ENCODE measurements around the gene GAB2. TPM values are rescaled to one million over a fixed set of nuclear protein-coding genes. Genes with fewer than 3 reads are reported as not detected.
A peak's percentile ranks its signal among the peaks of the same experiment; 100 is the strongest.

GAB2 gene
- polyA plus RNA-seq, 1 experiment, result 8.7 TPM

GRCh38 chr11:78188286-78189173, 229.1 kb downstream of the GAB2 start, which contains the start of the genes KCTD21 and USP35:
Gene KCTD21 (minus strand): TSS chr11:78188626. CDS start chr11:78174554, 14,072 bp downstream.
Gene USP35 (plus strand): TSS chr11:78188919. CDS start chr11:78196246, 7,327 bp downstream.
- peak; percentile 91 for DNase-seq (ENCODE audit: low read depth, low spot score)
- TF ChIP-seq CTCF (IDR thresholded peaks at IDR 0.05; ENCODE audit: low read depth, low read length), result no peak
- peak within 1 kb of the TSS; percentile 82 for H3K4me3 ChIP-seq (ENCODE audit: low read depth, low read length)
- no peaks in the 10 kb centered on the region for H3K27me3 ChIP-seq (ENCODE audit: control insufficient read depth, insufficient read depth, low read length)
- CTCF ChIA-PET, result interaction anchor here (0.6 to 1.9 kb wide), 2 partner anchors 40 to 376 kb away, joined by 4 to 5 read pairs; no protein-coding TSS in a partner anchor
- peak within 1 kb of the TSS; percentile 22 for H3K27ac ChIP-seq (ENCODE audit: low read depth, low read length)
- POLR2A ChIA-PET, result interaction anchor here (0.6 to 1.8 kb wide), 13 partner anchors 14 to 375 kb away, joined by 3 to 9 read pairs (median 4); partner anchors contain the start of genes ALG8, GAB2, INTS4 and RSF1
- H3K9me3 ChIP-seq (ENCODE audit: control insufficient read depth, insufficient read depth, low read length), result no peaks in the 10 kb centered on the region

- TF ChIP-seq CTCF (IDR thresholded peaks at IDR 0.05; ENCODE audit: low read depth, low read length), result no peak
- Histone ChIP-seq H3K9me3 (ENCODE audit: control insufficient read depth, insufficient read depth, low read length) (no peaks in the 10 kb centered on the region), H3K4me3 (ENCODE audit: low read depth, low read length) (peak overlapping the region; percentile 82), H3K27me3 (ENCODE audit: control insufficient read depth, insufficient read depth, low read length) (no peaks in the 10 kb centered on the region), H3K27ac (ENCODE audit: low read depth, low read length) (peak overlapping the region; percentile 21)
- ChIA-PET CTCF (interaction anchor here (0.6 to 1.9 kb wide), 2 partner anchors 39 to 377 kb away, joined by 4 to 5 read pairs; no protein-coding TSS in a partner anchor), POLR2A (interaction anchor here (0.6 to 1.8 kb wide), 13 partner anchors 13 to 376 kb away, joined by 3 to 9 read pairs (median 4); partner anchors contain the start of genes ALG8, GAB2, INTS4 and RSF1)
- no peak for DNase-seq (ENCODE audit: low read depth, low spot score)
These were observed 230.0 kb downstream of the GAB2 start for GRCh38 chr11:78187366-78188285.

GRCh38 chr11:78181185-78181584, 236.4 kb downstream of the GAB2 start:
- TF ChIP-seq CTCF (IDR thresholded peaks at IDR 0.05; ENCODE audit: low read depth, low read length), result no peak
- H3K4me3 ChIP-seq (ENCODE audit: low read depth, low read length), result no peak overlapping the region
- H3K27me3 ChIP-seq (ENCODE audit: control insufficient read depth, insufficient read depth, low read length), result no peaks in the 10 kb centered on the region
- no peak overlapping the region for H3K27ac ChIP-seq (ENCODE audit: low read depth, low read length)
- CTCF ChIA-PET, result no interaction called here
- no peaks in the 10 kb centered on the region for H3K9me3 ChIP-seq (ENCODE audit: control insufficient read depth, insufficient read depth, low read length)
- POLR2A ChIA-PET, result no interaction called here
- DNase-seq (ENCODE audit: low read depth, low spot score), result no peak

GRCh38 chr11:78180751-78181150, 236.9 kb downstream of the GAB2 start:
- H3K4me3 ChIP-seq (ENCODE audit: low read depth, low read length), result no peak overlapping the region
- TF ChIP-seq CTCF (IDR thresholded peaks at IDR 0.05; ENCODE audit: low read depth, low read length), result no peak
- POLR2A ChIA-PET, result no interaction called here
- H3K9me3 ChIP-seq (ENCODE audit: control insufficient read depth, insufficient read depth, low read length), result no peaks in the 10 kb centered on the region
- no peaks in the 10 kb centered on the region for H3K27me3 ChIP-seq (ENCODE audit: control insufficient read depth, insufficient read depth, low read length)
- no peak for DNase-seq (ENCODE audit: low read depth, low spot score)
- CTCF ChIA-PET, result no interaction called here
- H3K27ac ChIP-seq (ENCODE audit: low read depth, low read length), result no peak overlapping the region

All from AG04450 (cell line).